GM19035 (cell line): ENCODE measurements around the gene TFAM.

ENCODE experiments used
- ATAC-seq: cut with Tn5 transposase; IDR thresholded peaks from one replicate; pipeline ENCODE4 v1.9.1; 2021; ENCODE audit not compliant: unreplicated experiment

Gene TFAM

DNA sequence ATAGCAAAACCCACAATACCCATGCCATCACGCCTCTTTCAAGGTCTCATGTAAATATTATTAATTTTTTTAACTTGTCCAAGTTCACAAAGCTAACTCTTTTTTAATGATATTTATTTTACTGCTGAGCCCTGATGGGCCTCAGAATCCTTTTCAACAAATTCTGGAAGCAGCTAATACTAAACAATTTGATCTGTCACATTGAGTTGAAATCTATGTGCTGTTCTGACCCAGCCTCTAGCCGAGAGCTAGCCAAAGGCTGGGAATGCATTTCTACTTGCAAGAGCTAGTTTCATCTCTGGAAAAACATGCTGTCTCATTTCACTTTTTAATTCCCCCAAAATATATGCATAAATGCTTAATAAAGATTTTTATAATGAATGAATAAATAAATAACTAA lies 47.9 kb downstream of the TFAM start:
- ATAC-seq = no peak

DNA sequence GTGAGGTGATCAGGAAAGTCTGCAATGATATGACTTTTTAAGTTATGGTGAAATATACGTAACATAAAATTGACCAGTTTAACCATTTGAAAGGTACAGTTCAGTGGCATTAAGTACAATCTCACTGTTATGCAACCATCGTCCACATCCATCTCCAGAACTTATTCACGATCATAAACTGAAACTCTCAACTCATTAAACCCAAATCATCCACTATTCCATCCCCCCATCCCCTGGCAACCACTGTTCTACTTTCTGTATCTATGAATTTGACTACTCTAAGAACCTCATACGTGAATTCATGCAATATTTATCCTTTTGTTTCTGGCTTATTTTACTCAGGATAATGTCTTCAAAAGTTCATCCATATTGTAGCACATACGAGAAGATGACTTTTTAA lies 48.4 kb downstream of the TFAM start:
- ATAC-seq = no peak

DNA sequence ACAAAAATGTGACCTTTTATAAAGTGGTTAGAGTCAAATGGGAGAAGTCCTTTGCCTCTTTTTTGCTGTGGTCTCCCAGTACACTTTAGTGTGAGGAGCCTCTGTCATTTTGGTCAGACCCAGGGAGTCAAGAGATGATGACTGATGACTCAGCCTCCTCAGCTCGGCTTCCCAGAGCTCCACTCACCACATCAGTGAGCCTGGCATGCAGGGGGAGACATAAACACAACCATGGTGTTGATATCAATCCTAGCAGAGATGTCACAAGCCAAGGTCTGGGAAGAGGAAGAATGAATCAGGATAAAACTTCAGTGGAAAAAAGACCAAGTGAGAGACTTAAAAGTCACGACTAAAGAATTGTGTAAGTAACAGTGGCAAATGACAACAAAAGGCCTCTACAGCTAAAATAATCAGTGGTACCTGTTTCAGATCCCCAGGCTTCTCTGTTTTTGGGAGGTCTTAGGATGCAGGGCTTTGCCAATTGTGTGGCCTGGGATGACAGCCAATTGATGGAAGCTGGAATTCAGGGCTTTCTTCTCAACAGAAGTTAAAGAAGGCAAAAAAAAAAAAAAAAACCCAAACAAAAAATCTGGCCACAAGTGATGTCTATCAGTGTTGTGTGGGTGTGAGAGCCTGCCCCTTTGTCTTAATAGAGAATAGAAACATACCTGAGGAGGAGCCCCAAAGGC lies 50.2 kb downstream of the TFAM start:
- ATAC-seq = no peak

DNA sequence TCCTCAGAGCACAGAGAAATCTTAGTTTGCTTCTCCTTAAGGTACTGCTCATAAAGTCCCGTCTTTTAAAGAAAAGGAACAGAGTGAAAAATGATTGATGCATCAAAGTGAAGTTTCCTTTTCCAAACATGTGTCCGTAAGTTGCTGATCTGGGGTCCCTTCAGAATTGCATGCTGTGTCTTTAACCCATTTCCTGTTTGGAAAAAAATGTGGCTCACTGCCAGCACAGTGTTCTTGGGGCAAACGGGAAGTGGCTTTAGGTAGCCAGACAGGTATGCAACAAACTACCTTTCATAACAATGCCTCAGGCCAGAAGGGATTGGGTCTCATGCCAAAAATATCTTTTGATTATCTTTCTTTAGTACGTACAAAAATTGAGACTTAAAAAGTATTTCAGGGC lies 50.9 kb downstream of the TFAM start:
- no peak for ATAC-seq

DNA sequence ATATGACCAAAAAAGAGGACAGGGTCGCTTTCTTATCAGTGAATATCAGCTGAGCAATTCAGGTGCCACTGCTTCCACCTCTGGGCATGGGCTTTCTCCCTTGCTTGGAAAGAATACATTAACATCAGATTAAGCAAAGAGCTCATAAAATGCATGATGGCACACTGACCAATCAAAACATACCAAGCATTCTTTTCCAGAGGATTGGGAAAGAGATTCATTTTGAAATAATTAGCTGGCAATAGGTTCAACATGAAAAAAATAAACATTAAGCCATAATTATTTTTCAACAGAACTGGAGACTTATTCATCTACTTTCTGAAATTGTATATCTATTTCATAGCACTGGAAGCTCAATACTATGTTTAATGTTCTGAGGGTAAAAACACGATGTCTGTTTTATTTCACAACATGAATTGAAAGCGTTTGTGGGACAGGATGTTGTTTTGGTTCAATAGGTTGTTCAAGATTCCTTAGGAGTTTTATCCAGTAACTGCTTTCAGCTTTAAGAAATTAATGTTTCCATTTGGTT lies 53.2 kb downstream of the TFAM start:
- ATAC-seq = no peak

DNA sequence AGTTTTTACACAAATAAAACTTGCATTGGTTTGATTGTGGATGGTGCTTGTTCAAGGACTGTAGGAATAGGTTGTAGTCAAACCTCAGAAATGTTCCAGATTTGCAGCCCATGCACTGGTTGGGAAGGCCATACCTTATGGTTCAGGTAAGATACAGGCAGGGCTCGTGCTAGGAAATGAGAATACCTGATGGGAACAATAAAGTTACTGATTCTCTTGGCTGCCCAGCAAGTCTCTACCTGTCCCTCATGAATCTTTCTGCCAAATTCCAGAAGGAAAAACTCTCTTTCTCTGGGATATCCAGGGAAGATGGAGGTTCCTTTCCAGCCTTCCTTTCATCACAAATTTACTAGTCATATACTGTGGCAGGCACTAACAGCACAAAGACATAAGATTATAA lies 53.8 kb downstream of the TFAM start:
- no peak for ATAC-seq

DNA sequence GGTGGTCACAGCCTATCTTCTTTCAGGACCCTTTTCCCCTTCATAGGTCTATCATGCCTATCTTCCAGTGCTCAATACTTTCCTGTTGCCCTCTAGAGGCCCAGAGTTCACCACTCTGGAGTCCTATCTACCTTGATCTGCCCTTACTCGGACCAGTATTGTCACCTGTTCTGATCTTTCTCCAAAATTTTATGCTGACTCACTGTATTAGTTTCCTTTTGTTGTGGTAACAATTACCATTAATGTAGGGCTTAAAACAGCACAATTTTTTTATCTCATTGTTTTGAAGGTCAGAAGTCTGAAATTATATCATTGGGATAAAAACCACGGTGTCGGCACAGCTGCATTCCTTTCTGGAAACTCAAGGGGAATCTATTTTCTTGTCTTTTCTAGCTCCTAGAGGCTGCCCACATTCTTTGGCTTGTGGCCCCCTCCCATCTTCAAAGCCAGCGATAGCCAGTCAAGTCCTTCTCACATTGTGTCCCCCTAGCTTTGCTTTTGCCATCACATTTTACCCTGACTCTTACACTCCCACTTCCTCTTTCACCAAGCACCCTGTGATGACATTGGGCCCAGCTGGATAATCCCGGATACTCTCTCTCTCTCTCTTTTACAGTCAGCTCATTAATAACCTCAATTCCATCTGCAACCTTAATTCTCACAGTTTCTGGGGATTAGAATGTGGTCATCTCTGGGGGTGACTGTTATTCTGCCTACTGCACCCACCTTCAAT lies 54.6 kb downstream of the TFAM start:
- no peak for ATAC-seq

DNA sequence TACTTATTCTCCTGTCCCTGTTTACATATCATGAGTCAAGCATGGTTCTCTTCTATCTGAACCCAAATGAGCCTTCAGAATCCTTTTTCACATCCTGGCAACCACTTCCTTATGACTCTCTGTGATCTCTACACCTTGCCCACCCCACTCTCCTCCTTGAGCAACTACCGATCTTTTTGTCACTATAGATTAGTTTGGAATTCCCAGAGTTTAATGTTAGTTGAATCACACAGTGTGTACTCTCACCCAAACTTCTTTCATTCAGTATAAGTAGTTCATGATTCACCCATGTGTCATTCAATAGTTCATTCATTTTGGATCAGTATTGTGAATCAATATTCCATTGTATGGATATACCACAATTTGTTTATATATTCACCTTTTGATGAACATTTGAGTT lies 55.3 kb downstream of the TFAM start:
- no peak for ATAC-seq

DNA sequence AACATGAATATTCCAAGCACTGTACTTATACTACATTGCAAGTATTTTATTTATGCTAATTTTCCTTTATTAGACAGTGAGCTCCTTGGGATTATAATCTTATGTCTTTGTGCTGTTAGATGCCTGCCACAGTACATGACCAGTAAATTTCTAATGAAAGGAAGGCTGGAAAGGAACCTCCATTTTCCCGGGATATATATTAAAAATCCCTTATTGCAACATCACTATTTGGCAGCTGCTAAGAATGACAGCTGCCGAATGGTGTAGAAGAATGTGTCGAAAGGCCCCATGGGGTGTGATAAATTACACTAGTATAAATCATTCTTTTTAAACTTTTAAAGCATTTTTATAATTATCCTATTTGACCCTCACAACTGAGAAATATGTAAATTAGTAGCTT lies 59.1 kb downstream of the TFAM start:
- ATAC-seq = no peak

DNA sequence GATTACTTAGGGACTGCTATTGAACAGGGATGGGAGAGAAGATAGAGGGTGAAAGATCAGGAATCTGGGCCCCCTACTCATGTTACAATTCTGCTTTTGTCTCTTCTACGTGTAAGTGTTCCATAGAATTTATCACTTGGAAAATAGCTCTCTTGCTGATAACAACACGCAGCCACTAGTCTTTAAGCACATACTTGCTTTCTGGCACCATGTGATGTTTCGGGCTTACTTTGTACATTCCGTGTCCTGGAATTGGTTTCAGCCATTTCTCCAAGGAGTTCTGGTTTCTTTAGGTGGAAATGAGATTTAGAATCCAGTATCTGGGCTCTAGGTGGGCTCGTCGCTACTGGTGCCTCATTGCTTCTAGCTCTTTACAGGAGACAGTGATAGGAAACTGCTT lies 59.7 kb downstream of the TFAM start:
- no peak for ATAC-seq

DNA sequence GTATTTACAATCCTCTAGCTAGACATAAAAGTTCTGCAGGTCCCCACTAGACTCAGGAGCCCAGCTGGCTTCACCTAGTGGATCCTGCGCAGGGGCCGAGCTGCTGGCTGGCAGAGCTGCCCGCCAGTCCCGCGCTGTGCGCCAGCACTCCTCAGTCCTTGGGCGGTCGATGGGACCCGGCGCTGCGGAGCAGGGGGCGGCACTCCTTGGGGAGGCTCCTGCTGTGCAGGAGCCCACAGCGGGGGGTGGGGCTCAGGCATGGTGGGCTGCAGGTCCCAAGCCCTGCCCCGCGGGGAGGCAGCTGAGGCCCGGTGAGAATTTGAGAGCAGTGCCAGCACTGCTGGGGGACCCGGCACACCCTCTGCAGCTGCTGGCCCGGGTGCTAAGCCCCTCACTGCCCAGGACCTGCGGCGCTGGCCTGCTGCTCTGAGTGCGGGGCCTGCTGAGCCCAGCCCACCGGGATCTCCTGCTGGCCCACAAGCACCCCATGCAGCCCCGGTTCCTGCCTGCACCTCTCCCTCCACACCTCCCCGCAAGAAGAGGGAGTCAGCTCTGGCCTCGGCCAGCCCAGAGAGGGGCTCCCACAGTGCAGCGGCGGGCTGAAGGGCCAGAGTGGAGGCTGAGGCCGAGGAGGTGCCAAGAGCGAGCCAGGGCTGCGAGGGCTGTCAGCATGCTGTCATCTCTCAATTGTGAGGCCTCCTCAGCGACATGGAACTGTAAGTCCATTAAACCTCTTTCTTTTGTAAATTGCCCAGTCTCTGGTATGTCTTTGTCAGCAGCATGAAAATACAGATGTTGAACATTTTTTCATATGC lies 63.1 kb downstream of the TFAM start:
- ATAC-seq = no peak
